ENCODE results near the gene NGEF. TPM values are rescaled to one million over a fixed set of nuclear protein-coding genes. Genes with fewer than 3 reads are reported as not detected.

Gene NGEF
- total and polyA plus RNA-seq, 2 donors (not counting 1 experiment from before 2014, with no cell fraction given), result under 0.01 to 0.24 TPM

DNA sequence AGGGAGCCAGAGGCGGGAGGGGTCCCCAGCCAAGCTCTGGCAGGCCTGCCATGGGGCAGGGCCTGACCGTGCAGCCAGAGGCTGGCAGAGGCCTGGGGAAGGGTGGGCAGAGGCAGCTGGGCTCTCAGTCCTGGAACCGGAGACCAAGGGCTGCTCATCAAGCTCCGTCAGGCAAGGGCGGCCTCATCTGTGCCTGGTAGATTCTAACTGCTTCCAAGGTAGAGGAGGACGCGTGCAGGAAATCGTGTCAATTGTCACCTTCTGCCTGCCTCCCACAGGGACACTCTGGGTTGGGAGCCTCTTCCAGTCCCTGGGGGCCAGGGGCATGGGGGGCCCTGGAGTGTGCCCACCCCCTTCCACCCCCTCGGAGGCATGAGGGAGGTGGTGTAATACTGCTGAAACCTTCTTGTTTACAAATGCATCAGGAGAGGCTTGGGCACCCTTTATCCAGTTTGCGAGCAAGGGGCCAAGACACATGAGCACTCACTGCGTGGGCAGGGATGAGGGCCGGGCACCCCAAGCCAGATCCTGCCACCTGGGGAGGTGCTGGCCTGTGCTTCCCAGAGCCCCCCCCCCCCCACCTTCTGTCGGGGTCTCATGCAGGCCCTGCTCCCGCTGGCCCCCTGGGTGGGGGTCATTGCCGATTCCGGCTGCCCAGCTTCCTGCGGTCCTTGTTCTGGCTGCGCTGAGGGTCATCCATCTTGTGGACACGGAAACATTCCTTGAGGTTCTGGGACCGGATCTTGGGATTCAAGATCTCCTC is 134.0 kb downstream of the NGEF start:
- Histone ChIP-seq H3K36me3 (ENCODE audit: control insufficient read depth, insufficient read depth, low read length) (no peaks in the 10 kb centered on the region), H3K27me3 (ENCODE audit: control insufficient read depth, insufficient read depth, low read length) (no peaks in the 10 kb centered on the region), H3K4me2 (ENCODE audit: extremely low read depth, insufficient read depth, low read length) (no peak overlapping the region), H3K9me3 (ENCODE audit: control insufficient read depth, insufficient read depth, low read depth, low read length) (no peaks in the 10 kb centered on the region), H3K4me3 (replicated peaks in 1 of 4; ENCODE audit: control extremely low read depth in 1 of 4, insufficient read depth in 1 of 4, low read depth in 3 of 4, low read length in 4 of 4) (no peak overlapping the region), H3K79me2 (ENCODE audit: control insufficient read depth, insufficient read depth, low read length) (no peaks in the 10 kb centered on the region), H3K27ac (ENCODE audit: insufficient read depth, low read length) (no peak overlapping the region), H3K4me1 (ENCODE audit: control insufficient read depth, extremely low read depth, insufficient read depth, low read length) (no peaks in the 10 kb centered on the region), H2AFZ (ENCODE audit: low read length) (no peak overlapping the region), H3K9ac (ENCODE audit: insufficient read depth, low read length) (no peak overlapping the region), H4K20me1 (ENCODE audit: control insufficient read depth, extremely low read depth, insufficient read depth, low read length) (no peaks in the 10 kb centered on the region)
- no peak for DNase-seq (ENCODE audit: low read depth in 2 of 2)
- TF ChIP-seq EZH2 (IDR thresholded peaks at IDR 0.05; ENCODE audit: low read length, missing control alignments), result no peak
- TF ChIP-seq CTCF (conservative IDR thresholded peaks at IDR 0.05 in 1 of 2, IDR thresholded peaks at IDR 0.05 in 1 of 2; ENCODE audit: low read depth in 1 of 2, low read length in 2 of 2), result no peak

DNA sequence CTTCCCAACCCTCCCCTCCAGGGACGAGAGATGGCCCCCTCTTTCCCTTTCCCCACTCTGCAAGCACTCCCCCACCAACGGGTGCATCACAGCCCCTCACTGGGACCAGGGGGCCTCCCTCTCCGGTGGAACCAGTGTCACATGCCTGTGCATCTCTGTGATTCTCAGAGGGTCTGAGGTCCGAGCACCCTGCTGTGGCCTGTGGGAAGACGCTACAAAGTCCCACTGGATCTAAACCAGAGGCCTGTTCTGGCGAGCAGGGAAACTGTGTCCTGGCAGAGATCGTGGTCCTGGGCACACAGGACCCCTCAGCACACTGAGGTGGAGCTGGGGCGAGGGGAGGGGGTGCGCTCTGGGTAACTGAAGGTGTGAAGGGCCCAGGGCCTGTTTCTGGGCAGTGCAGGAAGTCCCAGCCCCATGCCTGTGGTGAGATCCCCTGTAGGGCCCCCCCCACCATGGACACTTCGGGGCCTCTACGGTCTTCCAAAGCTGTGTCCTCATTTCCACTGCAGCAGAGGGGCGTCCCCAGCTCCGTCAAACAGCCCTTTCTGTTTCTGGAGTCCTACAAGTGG is 135.0 kb downstream of the NGEF start:
- no peak overlapping the region for H3K4me2 ChIP-seq (ENCODE audit: extremely low read depth, insufficient read depth, low read length)
- H3K9me3 ChIP-seq (ENCODE audit: control insufficient read depth, insufficient read depth, low read depth, low read length), result no peaks in the 10 kb centered on the region
- no peaks in the 10 kb centered on the region for H3K79me2 ChIP-seq (ENCODE audit: control insufficient read depth, insufficient read depth, low read length)
- no peak overlapping the region for H2AFZ ChIP-seq (ENCODE audit: low read length)
- H3K9ac ChIP-seq (ENCODE audit: insufficient read depth, low read length), result no peak overlapping the region
- H3K27me3 ChIP-seq (ENCODE audit: control insufficient read depth, insufficient read depth, low read length), result no peaks in the 10 kb centered on the region
- H3K27ac ChIP-seq (ENCODE audit: insufficient read depth, low read length), result no peak overlapping the region
- no peaks in the 10 kb centered on the region for H3K36me3 ChIP-seq (ENCODE audit: control insufficient read depth, insufficient read depth, low read length)
- H3K4me3 ChIP-seq (replicated peaks in 1 of 4; ENCODE audit: control extremely low read depth in 1 of 4, insufficient read depth in 1 of 4, low read depth in 3 of 4, low read length in 4 of 4), result no peak overlapping the region
- TF ChIP-seq EZH2 (IDR thresholded peaks at IDR 0.05; ENCODE audit: low read length, missing control alignments) (no peak), CTCF (conservative IDR thresholded peaks at IDR 0.05 in 1 of 2, IDR thresholded peaks at IDR 0.05 in 1 of 2; ENCODE audit: low read depth in 1 of 2, low read length in 2 of 2) (no peak)
- DNase-seq (ENCODE audit: low read depth in 2 of 2), result no peak
- no peaks in the 10 kb centered on the region for H4K20me1 ChIP-seq (ENCODE audit: control insufficient read depth, extremely low read depth, insufficient read depth, low read length)
- H3K4me1 ChIP-seq (ENCODE audit: control insufficient read depth, extremely low read depth, insufficient read depth, low read length), result no peaks in the 10 kb centered on the region

DNA sequence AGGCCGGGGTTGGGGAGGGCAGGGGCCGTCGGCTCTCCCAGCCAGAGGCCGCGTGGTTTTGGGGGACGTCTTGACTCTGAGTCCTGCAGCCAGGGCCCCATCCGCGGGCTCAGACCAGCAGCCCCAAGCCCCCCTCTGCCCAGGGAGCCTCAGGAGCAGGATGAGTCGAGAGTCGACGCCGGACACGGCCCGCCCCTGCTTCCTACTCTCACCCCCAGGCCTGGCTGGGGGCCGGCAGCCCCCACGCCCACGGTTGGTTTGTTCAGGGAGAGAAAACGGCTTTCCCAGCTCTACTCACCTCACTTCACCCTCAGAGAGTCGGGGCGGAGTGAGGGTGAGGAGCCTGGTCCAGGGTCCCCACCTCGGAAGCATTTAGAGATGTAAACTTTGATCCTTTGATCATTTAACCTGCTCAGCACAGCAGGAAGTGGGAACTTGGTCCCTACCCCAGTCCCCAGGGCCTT is 136.0 kb downstream of the NGEF start:
- Histone ChIP-seq H3K4me2 (ENCODE audit: extremely low read depth, insufficient read depth, low read length) (no peak overlapping the region), H3K36me3 (ENCODE audit: control insufficient read depth, insufficient read depth, low read length) (no peaks in the 10 kb centered on the region), H3K27ac (ENCODE audit: insufficient read depth, low read length) (no peak overlapping the region), H3K9me3 (ENCODE audit: control insufficient read depth, insufficient read depth, low read depth, low read length) (no peaks in the 10 kb centered on the region), H3K27me3 (ENCODE audit: control insufficient read depth, insufficient read depth, low read length) (no peaks in the 10 kb centered on the region), H3K79me2 (ENCODE audit: control insufficient read depth, insufficient read depth, low read length) (no peaks in the 10 kb centered on the region), H3K4me1 (ENCODE audit: control insufficient read depth, extremely low read depth, insufficient read depth, low read length) (no peaks in the 10 kb centered on the region), H2AFZ (ENCODE audit: low read length) (no peak overlapping the region), H3K9ac (ENCODE audit: insufficient read depth, low read length) (no peak overlapping the region), H3K4me3 (replicated peaks in 1 of 4; ENCODE audit: control extremely low read depth in 1 of 4, insufficient read depth in 1 of 4, low read depth in 3 of 4, low read length in 4 of 4) (no peak overlapping the region), H4K20me1 (ENCODE audit: control insufficient read depth, extremely low read depth, insufficient read depth, low read length) (no peaks in the 10 kb centered on the region)
- DNase-seq (ENCODE audit: low read depth in 2 of 2), result no peak
- TF ChIP-seq CTCF (conservative IDR thresholded peaks at IDR 0.05 in 1 of 2, IDR thresholded peaks at IDR 0.05 in 1 of 2; ENCODE audit: low read depth in 1 of 2, low read length in 2 of 2) (no peak), EZH2 (IDR thresholded peaks at IDR 0.05; ENCODE audit: low read length, missing control alignments) (no peak)

All from fibroblast of lung (primary cell).